Cardiac fibroblast (primary cell): ENCODE data around the gene ANXA6.

Source experiments
- DNase-seq, 2 donors: peaks; one replicate each; pipeline versions ENCODE4 v3.0.0 to v3.0.0-alpha.2; 2010; ENCODE audit warnings: low read depth in 2 of 2
- H3K4me3 ChIP-seq, 2 donors: replicated peaks in 1 of 2; 1 replicate in 1 of 2; 2 replicates in 1 of 2; pipeline ENCODE4 v1.5.1; 2011; ENCODE audit warnings: low read depth in 2 of 2, low read length in 2 of 2, mild to moderate bottlenecking in 2 of 2, moderate library complexity in 1 of 2
- CTCF ChIP-seq: IDR thresholded peaks from one replicate; pipeline ENCODE4 v1.5.1; 2011; ENCODE audit warnings: low read depth, mild to moderate bottlenecking, low read length, inconsistent platforms

ANXA6 gene

GRCh38 chr5:151094852-151095245, 62.7 kb downstream of the ANXA6 start:
- no peak for TF ChIP-seq CTCF
- H3K4me3 ChIP-seq: no peak overlapping the region
- peak; percentile 58 to 80 for DNase-seq

- no peak for TF ChIP-seq CTCF
- no peak overlapping the region for H3K4me3 ChIP-seq
- peak; percentile 33 to 87 for DNase-seq
Measured at GRCh38 chr5:151094030-151094851, 63.3 kb downstream of the ANXA6 start.

GRCh38 chr5:151093476-151093889, 64.1 kb downstream of the ANXA6 start:
- no peak overlapping the region for H3K4me3 ChIP-seq
- TF ChIP-seq CTCF: no peak
- DNase-seq: peak; percentile 94 to 99

- no peak overlapping the region for H3K4me3 ChIP-seq
- no peak for TF ChIP-seq CTCF
- DNase-seq: peak; percentile 60 to 90
Measured at GRCh38 chr5:151092762-151093161, 64.8 kb downstream of the ANXA6 start.

- no peak for DNase-seq
- TF ChIP-seq CTCF: no peak
- H3K4me3 ChIP-seq: no peak overlapping the region
Measured at GRCh38 chr5:151089726-151090125, 67.9 kb downstream of the ANXA6 start.

GRCh38 chr5:151088986-151089385, 68.6 kb downstream of the ANXA6 start:
- no peak overlapping the region for H3K4me3 ChIP-seq
- no peak for TF ChIP-seq CTCF
- no peak for DNase-seq
